IPS-15b (cell line): Measurements from ENCODE around the gene SYNDIG1.

Experiments
- H3K27me3 ChIP-seq: one replicate; pipeline ENCODE4 v1.6.1; 2013; ENCODE audit warnings: low read length; ENCODE audit not compliant: control insufficient read depth, insufficient read depth
- H3K36me3 ChIP-seq: one replicate; pipeline ENCODE4 v1.6.1; 2013; ENCODE audit warnings: low read length; ENCODE audit not compliant: control insufficient read depth, insufficient read depth
- H3K4me1 ChIP-seq: one replicate; pipeline ENCODE4 v1.6.1; 2013; ENCODE audit warnings: mild to moderate bottlenecking, low read length; ENCODE audit not compliant: control insufficient read depth, insufficient read depth
- H3K4me3 ChIP-seq: one replicate; pipeline ENCODE4 v1.5.1; 2013; ENCODE audit warnings: low read depth, low read length
- H3K9ac ChIP-seq: one replicate; pipeline ENCODE4 v1.6.1; 2013; ENCODE audit warnings: low read depth, mild to moderate bottlenecking, low read length
- H3K9me3 ChIP-seq: one replicate; pipeline ENCODE4 v1.6.1; 2013; ENCODE audit warnings: mild to moderate bottlenecking, low read length; ENCODE audit not compliant: control insufficient read depth, insufficient read depth

Gene SYNDIG1

GRCh38 chr20:24657196-24657595, 187.8 kb downstream of the SYNDIG1 start:
- Histone ChIP-seq H3K36me3 (no peaks in the 10 kb centered on the region), H3K4me1 (no peaks in the 10 kb centered on the region), H3K27me3 (no peaks in the 10 kb centered on the region), H3K4me3 (no peak overlapping the region), H3K9me3 (no peaks in the 10 kb centered on the region), H3K9ac (no peak overlapping the region)

GRCh38 chr20:24657878-24658620, 188.6 kb downstream of the SYNDIG1 start:
- H3K4me1 ChIP-seq = no peaks in the 10 kb centered on the region
- H3K9ac ChIP-seq = no peak overlapping the region
- no peaks in the 10 kb centered on the region for H3K9me3 ChIP-seq
- no peaks in the 10 kb centered on the region for H3K27me3 ChIP-seq
- no peaks in the 10 kb centered on the region for H3K36me3 ChIP-seq
- H3K4me3 ChIP-seq = no peak overlapping the region

- no peaks in the 10 kb centered on the region for H3K4me1 ChIP-seq
- H3K36me3 ChIP-seq = no peaks in the 10 kb centered on the region
- no peaks in the 10 kb centered on the region for H3K27me3 ChIP-seq
- H3K9ac ChIP-seq = no peak overlapping the region
- no peaks in the 10 kb centered on the region for H3K9me3 ChIP-seq
- no peak overlapping the region for H3K4me3 ChIP-seq
Observed at GRCh38 chr20:24658920-24659660, 189.7 kb downstream of the SYNDIG1 start.

- no peaks in the 10 kb centered on the region for H3K4me1 ChIP-seq
- H3K36me3 ChIP-seq = no peaks in the 10 kb centered on the region
- H3K9ac ChIP-seq = no peak overlapping the region
- H3K9me3 ChIP-seq = no peaks in the 10 kb centered on the region
- H3K4me3 ChIP-seq = no peak overlapping the region
- H3K27me3 ChIP-seq = no peaks in the 10 kb centered on the region
Observed at GRCh38 chr20:24659835-24660234, 190.4 kb downstream of the SYNDIG1 start.

- no peak overlapping the region for H3K9ac ChIP-seq
- H3K27me3 ChIP-seq = no peaks in the 10 kb centered on the region
Observed at GRCh38 chr20:24660651-24661050, 191.2 kb downstream of the SYNDIG1 start.

GRCh38 chr20:24661255-24661654, 191.8 kb downstream of the SYNDIG1 start:
- no peaks in the 10 kb centered on the region for H3K9me3 ChIP-seq
- H3K4me1 ChIP-seq = no peaks in the 10 kb centered on the region
- H3K27me3 ChIP-seq = no peaks in the 10 kb centered on the region
- H3K36me3 ChIP-seq = no peaks in the 10 kb centered on the region
- no peak overlapping the region for H3K4me3 ChIP-seq
- H3K9ac ChIP-seq = no peak overlapping the region

More at GRCh38 chr20:24660651-24661050, 191.2 kb downstream of the SYNDIG1 start:
- Histone ChIP-seq H3K4me1 (no peaks in the 10 kb centered on the region), H3K4me3 (no peak overlapping the region), H3K9me3 (no peaks in the 10 kb centered on the region), H3K36me3 (no peaks in the 10 kb centered on the region)

- Histone ChIP-seq H3K36me3 (no peaks in the 10 kb centered on the region), H3K9me3 (no peaks in the 10 kb centered on the region), H3K27me3 (no peaks in the 10 kb centered on the region), H3K4me3 (no peak overlapping the region), H3K9ac (no peak overlapping the region), H3K4me1 (no peaks in the 10 kb centered on the region)
Observed at GRCh38 chr20:24662322-24662721, 192.9 kb downstream of the SYNDIG1 start.

- H3K9me3 ChIP-seq = no peaks in the 10 kb centered on the region
- H3K9ac ChIP-seq = no peak overlapping the region
- H3K4me1 ChIP-seq = no peaks in the 10 kb centered on the region
- no peaks in the 10 kb centered on the region for H3K36me3 ChIP-seq
- H3K4me3 ChIP-seq = no peak overlapping the region
- no peaks in the 10 kb centered on the region for H3K27me3 ChIP-seq
Observed at GRCh38 chr20:24662752-24663365, 193.4 kb downstream of the SYNDIG1 start.

- no peaks in the 10 kb centered on the region for H3K36me3 ChIP-seq
- H3K9ac ChIP-seq = no peak overlapping the region
Observed at GRCh38 chr20:24663496-24663895, 194.1 kb downstream of the SYNDIG1 start.

GRCh38 chr20:24664266-24664986, 195.0 kb downstream of the SYNDIG1 start:
- Histone ChIP-seq H3K36me3 (no peaks in the 10 kb centered on the region), H3K9ac (no peak overlapping the region), H3K4me1 (no peaks in the 10 kb centered on the region), H3K9me3 (no peaks in the 10 kb centered on the region), H3K4me3 (no peak overlapping the region), H3K27me3 (no peaks in the 10 kb centered on the region)

More at GRCh38 chr20:24663496-24663895, 194.1 kb downstream of the SYNDIG1 start:
- no peak overlapping the region for H3K4me3 ChIP-seq
- no peaks in the 10 kb centered on the region for H3K4me1 ChIP-seq
- no peaks in the 10 kb centered on the region for H3K27me3 ChIP-seq
- H3K9me3 ChIP-seq = no peaks in the 10 kb centered on the region

- Histone ChIP-seq H3K36me3 (no peaks in the 10 kb centered on the region), H3K4me3 (no peak overlapping the region), H3K27me3 (no peaks in the 10 kb centered on the region), H3K4me1 (no peaks in the 10 kb centered on the region), H3K9ac (no peak overlapping the region), H3K9me3 (no peaks in the 10 kb centered on the region)
Observed at GRCh38 chr20:24665196-24665595, 195.8 kb downstream of the SYNDIG1 start.
